NT2/D1 (cell line): ENCODE data around the gene KLHL30.

Source experiments
- SUZ12 ChIP-seq: IDR thresholded peaks from 2 replicates; pipeline ENCODE4 v1.6.1; 2011; ENCODE audit not compliant: insufficient read length, insufficient read depth; ENCODE audit errors: extremely low read depth
- YY1 ChIP-seq: IDR thresholded peaks from 2 replicates; pipeline ENCODE4 v1.6.1; 2011; ENCODE audit not compliant: insufficient read length, insufficient read depth

GRCh38 chr2:238159661-238160205 lies 21.3 kb downstream of the KLHL30 start:
- TF ChIP-seq YY1: no peak
- TF ChIP-seq SUZ12: no peak
